Lung (tissue), 12 donors: Measurements from ENCODE around the gene CDH13. TPM values are rescaled to one million over a fixed set of nuclear protein-coding genes. Genes with fewer than 3 reads are reported as not detected.

ENCODE experiments used
- ATAC-seq: fragments of 200-7000 bp; cut with Tn5 transposase; one replicate; pipeline ENCODE4 v1.9.1; 2020; ENCODE audit warnings: moderate number of reproducible peaks; ENCODE audit not compliant: insufficient read depth, low FRiP score
- DNase-seq, 3 donors: peaks; one replicate each; pipeline ENCODE4 v3.0.0-alpha.2; 2013 to 2017
- H3K27ac ChIP-seq, 2 donors: one replicate each; pipeline ENCODE4 v1.5.1; 2013; ENCODE audit warnings: mild to moderate bottlenecking in 2 of 2, moderate library complexity in 2 of 2, control low read depth in 1 of 2, inconsistent platforms in 1 of 2, low read depth in 1 of 2, low read length in 1 of 2
- H3K27me3 ChIP-seq, 3 donors: one replicate each; pipeline ENCODE4 v1.5.1; 2013; ENCODE audit warnings: low read length in 2 of 3; ENCODE audit not compliant: control insufficient read depth in 3 of 3, insufficient read depth in 3 of 3
- H3K36me3 ChIP-seq, 4 donors: one replicate each; pipeline ENCODE4 v1.5.1; 2013; ENCODE audit warnings: low read length in 4 of 4, mild to moderate bottlenecking in 1 of 4, moderate library complexity in 1 of 4; ENCODE audit not compliant: control insufficient read depth in 4 of 4, insufficient read depth in 4 of 4
- H3K4me1 ChIP-seq, 5 donors: one replicate each; pipeline ENCODE4 v1.5.1; 2013; ENCODE audit warnings: low read length in 5 of 5, mild to moderate bottlenecking in 2 of 5, moderate library complexity in 1 of 5; ENCODE audit not compliant: control insufficient read depth in 5 of 5, insufficient read depth in 5 of 5
- H3K4me3 ChIP-seq: one replicate; pipeline ENCODE4 v1.5.1; 2013; ENCODE audit warnings: mild to moderate bottlenecking, control low read depth, moderate library complexity
- H3K9ac ChIP-seq, 2 donors: one replicate each; pipeline ENCODE4 v1.5.1; 2013; ENCODE audit warnings: low read length in 2 of 2, control low read depth in 1 of 2; ENCODE audit not compliant: insufficient read depth in 1 of 2
- H3K9me3 ChIP-seq, 4 donors: one replicate each; pipeline ENCODE4 v1.5.1; 2013; ENCODE audit warnings: low read length in 3 of 4, mild to moderate bottlenecking in 1 of 4, moderate library complexity in 1 of 4; ENCODE audit not compliant: control insufficient read depth in 4 of 4, insufficient read depth in 3 of 4
- WGBS, 2 donors: extraction: QIAGEN DNeasy Blood & Tissue Kit; methylation state at CpG; one replicate each; pipeline ENCODE4 v1.1.7; 2013; 5-methylcytosine and 5-hydroxymethylcytosine counted together
- polyA plus RNA-seq, 2 donors: library from polyadenylated mRNA; stranded (reverse); fragments of 200-250 nt; gene quantifications; one replicate each; pipeline ENCODE4 v1.2.1, GENCODE V29; 2013
- total RNA-seq, 2 donors: library from RNA; depleted of rRNA in 1 of 2; stranded (reverse); fragments of >200 nt in 1 of 2; gene quantifications; one replicate each; pipeline ENCODE4 v1.2.1, GENCODE V29; 2014 to 2021
- TF ChIP-seq, protein P1 (sequence below): IDR thresholded peaks from 2 replicates; pipeline ENCODE4 v1.5.1; 2012; ENCODE audit warnings: mild to moderate bottlenecking; ENCODE audit errors: control extremely low read depth, extremely low read depth
- donor health status: control.
- donor health status: control.
- donor health status: Bipolar disorder and iron deficiency.
- donor health status: healthy.
- donor health status: DM: yes; HTN: yes; CAD: no.

Gene CDH13
- total and polyA plus RNA-seq, 4 donors, result 2.1 to 12.3 (median 7.3) TPM

DNA sequence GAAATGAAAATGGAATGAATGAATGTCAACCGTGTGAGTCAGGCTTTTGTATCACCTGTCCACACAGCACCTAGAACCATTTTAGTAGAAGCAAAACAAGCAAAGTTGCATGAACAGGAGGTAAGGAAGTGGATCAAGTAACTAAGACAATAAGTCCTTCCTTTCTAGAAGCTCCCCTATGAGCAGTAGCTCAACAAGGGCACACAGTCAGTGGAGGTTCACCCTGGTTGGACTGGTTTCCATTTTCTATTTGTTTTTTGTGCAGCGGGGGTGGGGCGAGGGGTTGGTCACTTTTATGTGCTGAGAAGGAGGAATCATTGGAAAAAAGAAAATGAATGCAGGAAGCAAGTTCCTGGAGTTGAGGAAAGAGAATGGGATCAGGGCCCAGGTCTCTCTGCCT, 1177.0 kb downstream of the CDH13 start:
- no peaks in the 10 kb centered on the region for H3K27me3 ChIP-seq
- H3K9ac ChIP-seq, result no peak overlapping the region
- TF ChIP-seq, protein P1, sequence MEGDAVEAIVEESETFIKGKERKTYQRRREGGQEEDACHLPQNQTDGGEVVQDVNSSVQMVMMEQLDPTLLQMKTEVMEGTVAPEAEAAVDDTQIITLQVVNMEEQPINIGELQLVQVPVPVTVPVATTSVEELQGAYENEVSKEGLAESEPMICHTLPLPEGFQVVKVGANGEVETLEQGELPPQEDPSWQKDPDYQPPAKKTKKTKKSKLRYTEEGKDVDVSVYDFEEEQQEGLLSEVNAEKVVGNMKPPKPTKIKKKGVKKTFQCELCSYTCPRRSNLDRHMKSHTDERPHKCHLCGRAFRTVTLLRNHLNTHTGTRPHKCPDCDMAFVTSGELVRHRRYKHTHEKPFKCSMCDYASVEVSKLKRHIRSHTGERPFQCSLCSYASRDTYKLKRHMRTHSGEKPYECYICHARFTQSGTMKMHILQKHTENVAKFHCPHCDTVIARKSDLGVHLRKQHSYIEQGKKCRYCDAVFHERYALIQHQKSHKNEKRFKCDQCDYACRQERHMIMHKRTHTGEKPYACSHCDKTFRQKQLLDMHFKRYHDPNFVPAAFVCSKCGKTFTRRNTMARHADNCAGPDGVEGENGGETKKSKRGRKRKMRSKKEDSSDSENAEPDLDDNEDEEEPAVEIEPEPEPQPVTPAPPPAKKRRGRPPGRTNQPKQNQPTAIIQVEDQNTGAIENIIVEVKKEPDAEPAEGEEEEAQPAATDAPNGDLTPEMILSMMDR, result no peak
- peaks cover 1 to 13% (median 10%) of the 10 kb centered on the region in 5 donors for H3K4me1 ChIP-seq
- no peaks in the 10 kb centered on the region for H3K9me3 ChIP-seq
- H3K4me3 ChIP-seq, result no peak overlapping the region
- DNase-seq (peak in 1 of 3 donors; percentile 20), ATAC-seq (no peak)
- no peaks in the 10 kb centered on the region for H3K36me3 ChIP-seq
- H3K27ac ChIP-seq, result no peak overlapping the region
- WGBS, 2 donors, result 72 to 83% methylated on average over 3 of the region's 3 CpGs

DNA sequence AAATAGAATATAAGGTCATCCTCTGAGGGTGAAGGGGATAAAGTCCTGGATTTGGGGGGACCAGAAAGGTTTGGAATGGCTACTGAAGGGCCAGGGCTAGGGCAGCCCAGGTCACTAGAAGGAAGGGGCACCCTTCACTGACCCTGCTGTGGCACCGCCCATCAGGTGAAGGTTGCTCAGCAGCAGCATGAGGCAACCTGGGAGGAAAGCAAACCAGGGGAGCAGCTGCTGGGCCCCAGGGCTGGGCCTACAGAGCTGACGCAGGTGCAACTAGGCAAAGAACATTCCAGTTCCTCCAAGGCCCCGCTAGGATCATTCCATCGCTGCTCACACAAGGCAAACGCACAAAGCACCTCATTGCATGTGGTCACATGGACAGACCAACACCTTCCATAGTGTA, 1177.6 kb downstream of the CDH13 start:
- Histone ChIP-seq H3K4me3 (no peak overlapping the region), H3K27ac (no peak overlapping the region), H3K9me3 (no peaks in the 10 kb centered on the region), H3K27me3 (no peaks in the 10 kb centered on the region), H3K4me1 (peaks cover 6 to 18% (median 14%) of the 10 kb centered on the region in 5 donors), H3K36me3 (no peaks in the 10 kb centered on the region), H3K9ac (no peak overlapping the region)
- TF ChIP-seq, protein P1, result no peak
- 97 to 98% methylated on average over 5 of the region's 5 CpGs for WGBS, 2 donors
- ATAC-seq (no peak), DNase-seq (no peak)

DNA sequence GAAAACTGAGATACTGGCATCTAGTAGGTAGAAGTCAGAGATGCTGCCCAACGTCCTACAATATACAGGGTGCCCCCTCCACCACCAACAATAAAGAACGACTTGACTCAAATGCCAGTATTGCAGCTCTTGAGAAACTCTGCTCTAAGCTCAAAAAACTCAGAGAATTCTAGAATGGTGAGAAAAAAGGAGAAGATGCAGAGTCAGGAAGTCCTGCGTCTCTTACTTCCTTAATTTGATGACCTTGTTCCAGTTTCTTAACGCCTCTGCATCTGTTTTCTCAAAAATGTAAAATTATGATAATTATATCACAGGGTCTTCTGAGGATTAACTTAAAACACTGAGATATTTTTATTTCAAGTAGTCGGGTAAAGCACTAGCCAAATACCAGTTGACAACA, 1179.3 kb downstream of the CDH13 start:
- WGBS, 2 donors, result 32 to 56% methylated on average over 5 of the region's 5 CpGs
- no peak for ATAC-seq
- H3K27me3 ChIP-seq, result no peaks in the 10 kb centered on the region
- peaks cover 9 to 18% (median 14%) of the 10 kb centered on the region in 5 donors for H3K4me1 ChIP-seq
- no peak overlapping the region for H3K4me3 ChIP-seq
- TF ChIP-seq, protein P1, result no peak
- no peaks in the 10 kb centered on the region for H3K9me3 ChIP-seq
- H3K9ac ChIP-seq, result no peak overlapping the region
- H3K36me3 ChIP-seq, result peaks cover 0 to 11% (median 2%) of the 10 kb centered on the region in 4 donors
- DNase-seq, result no peak
- H3K27ac ChIP-seq, result no peak overlapping the region

DNA sequence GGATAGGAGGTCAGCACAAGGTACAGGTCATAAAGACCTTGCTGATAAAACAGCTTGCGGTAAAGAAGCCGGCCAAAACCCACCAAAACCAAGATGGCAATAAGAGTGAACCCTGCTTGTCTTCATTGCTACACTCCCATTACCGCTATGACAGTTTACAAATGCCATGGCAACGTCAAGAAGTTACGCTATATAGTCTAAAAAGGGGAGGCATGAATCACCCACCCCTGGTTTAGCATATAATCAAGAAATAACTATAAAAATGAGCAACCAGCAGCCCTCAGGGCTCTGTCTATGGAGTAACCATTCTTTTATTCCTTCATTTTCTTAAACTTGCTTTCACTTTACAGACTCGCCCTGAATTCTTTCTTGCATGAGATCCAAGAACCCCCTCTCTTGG, 1180.0 kb downstream of the CDH13 start:
- Histone ChIP-seq H3K4me1 (peaks cover 10 to 18% (median 14%) of the 10 kb centered on the region in 5 donors), H3K27ac (no peak overlapping the region)
- WGBS, 2 donors, result 94 to 95% methylated on average over 6 of the region's 6 CpGs

More for the DNA sequence above, 1180.0 kb downstream of the CDH13 start:
- Histone ChIP-seq H3K27me3 (no peaks in the 10 kb centered on the region), H3K4me3 (no peak overlapping the region), H3K36me3 (peaks cover 0 to 18% (median 4%) of the 10 kb centered on the region in 4 donors), H3K9me3 (no peaks in the 10 kb centered on the region), H3K9ac (no peak overlapping the region)
- DNase-seq (peak in 1 of 3 donors; percentile 16), ATAC-seq (no peak)
- TF ChIP-seq, protein P1, result no peak
